Body of pancreas (tissue), 4 donors: ENCODE results near the gene TJP1.

Experiments
- CTCF ChIP-seq, 7 experiments: fragments of 450-650 bp in 4 of 7; fragments of 200-600 bp in 3 of 7; sonication (generic) in 3 of 7; IDR thresholded peaks; one replicate each; pipeline ENCODE4 v1.5.1; 2016 to 2019; ENCODE audit warnings: antibody characterized with exemption in 7 of 7
- POLR2A ChIP-seq, 3 donors: fragments of 450-650 bp; IDR thresholded peaks; one replicate each; pipeline ENCODE4 v1.6.1; 2016; ENCODE audit warnings: antibody characterized with exemption in 3 of 3, mild to moderate bottlenecking in 2 of 3

- no peak for TF ChIP-seq CTCF (IDR thresholded peaks at IDR 0.05)
- TF ChIP-seq POLR2A (IDR thresholded peaks at IDR 0.05): no peak
Measured at GRCh38 chr15:29838352-29839010, 16.2 kb upstream of the TJP1 start.
